Measurements from ENCODE around the gene OPRD1.
"Not testable (repeated sequence)": the region's sequence is repeated elsewhere in the genome, so short reads cannot be mapped to it uniquely, and the experiment has no call there.

Gene OPRD1

DNA sequence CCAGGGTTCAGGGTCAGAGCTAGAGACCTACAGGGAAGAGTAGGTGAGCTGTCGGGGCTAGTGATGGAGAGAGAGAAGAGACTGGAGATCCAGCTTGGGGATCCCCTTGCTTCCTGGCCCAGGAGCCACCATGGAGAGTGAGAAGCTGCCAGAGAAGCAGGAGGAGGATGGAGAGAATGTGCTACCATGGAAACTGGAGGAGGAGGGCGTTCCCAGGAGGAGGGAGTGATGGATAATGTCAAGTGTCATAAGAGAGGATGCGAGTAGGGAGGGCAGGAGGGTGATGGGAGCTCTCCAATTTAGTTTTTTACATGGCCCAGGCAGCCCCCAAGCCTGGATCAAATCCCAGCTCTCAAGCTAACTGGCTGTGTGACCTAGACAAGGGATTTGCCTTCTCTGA, 55.9 kb downstream of the OPRD1 start:
- Mint-ChIP-seq H3K27ac (no peak overlapping the region), H3K4me1 (no peaks in the 10 kb centered on the region), H3K36me3 (ENCODE audit: low read depth) (no peaks in the 10 kb centered on the region), H3K9me3 (no peaks in the 10 kb centered on the region), H3K27me3 (ENCODE audit: low read depth) (peaks cover 16% of the 10 kb centered on the region), H3K4me3 (no peak overlapping the region)
- TF ChIP-seq, protein P1, sequence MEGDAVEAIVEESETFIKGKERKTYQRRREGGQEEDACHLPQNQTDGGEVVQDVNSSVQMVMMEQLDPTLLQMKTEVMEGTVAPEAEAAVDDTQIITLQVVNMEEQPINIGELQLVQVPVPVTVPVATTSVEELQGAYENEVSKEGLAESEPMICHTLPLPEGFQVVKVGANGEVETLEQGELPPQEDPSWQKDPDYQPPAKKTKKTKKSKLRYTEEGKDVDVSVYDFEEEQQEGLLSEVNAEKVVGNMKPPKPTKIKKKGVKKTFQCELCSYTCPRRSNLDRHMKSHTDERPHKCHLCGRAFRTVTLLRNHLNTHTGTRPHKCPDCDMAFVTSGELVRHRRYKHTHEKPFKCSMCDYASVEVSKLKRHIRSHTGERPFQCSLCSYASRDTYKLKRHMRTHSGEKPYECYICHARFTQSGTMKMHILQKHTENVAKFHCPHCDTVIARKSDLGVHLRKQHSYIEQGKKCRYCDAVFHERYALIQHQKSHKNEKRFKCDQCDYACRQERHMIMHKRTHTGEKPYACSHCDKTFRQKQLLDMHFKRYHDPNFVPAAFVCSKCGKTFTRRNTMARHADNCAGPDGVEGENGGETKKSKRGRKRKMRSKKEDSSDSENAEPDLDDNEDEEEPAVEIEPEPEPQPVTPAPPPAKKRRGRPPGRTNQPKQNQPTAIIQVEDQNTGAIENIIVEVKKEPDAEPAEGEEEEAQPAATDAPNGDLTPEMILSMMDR (IDR thresholded peaks at IDR 0.05; ENCODE audit: unreplicated experiment in 3 of 3) = no peak

DNA sequence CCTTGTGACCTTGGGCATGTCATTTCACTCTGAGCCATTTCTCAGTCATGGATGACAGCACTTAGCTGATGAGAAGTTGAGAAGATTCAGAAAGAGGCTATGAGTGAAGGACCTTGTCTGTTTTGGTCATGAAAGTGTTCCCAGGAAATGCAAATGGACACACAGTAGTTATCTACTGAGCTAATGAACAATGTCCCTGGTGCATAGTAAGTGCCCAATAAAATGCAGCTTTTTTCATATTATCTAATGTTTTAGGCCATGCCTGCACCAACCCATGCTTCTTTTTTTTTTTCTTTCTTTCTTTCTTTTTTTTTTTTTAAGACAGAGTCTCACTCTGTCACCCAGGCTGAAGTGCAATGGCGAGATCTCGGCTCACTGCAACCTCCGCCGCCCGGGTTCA, 58.0 kb downstream of the OPRD1 start:
- H3K4me1 Mint-ChIP-seq = no peaks in the 10 kb centered on the region
- no peak overlapping the region for H3K4me3 Mint-ChIP-seq
- H3K27ac Mint-ChIP-seq = peak overlapping the region in 1 of 3 experiments; percentile 6
- H3K9me3 Mint-ChIP-seq = no peaks in the 10 kb centered on the region
- H3K36me3 Mint-ChIP-seq (ENCODE audit: low read depth) = no peaks in the 10 kb centered on the region
- TF ChIP-seq, protein P1 (IDR thresholded peaks at IDR 0.05; ENCODE audit: unreplicated experiment in 3 of 3) = no peak
- peaks cover 16% of the 10 kb centered on the region for H3K27me3 Mint-ChIP-seq (ENCODE audit: low read depth)

DNA sequence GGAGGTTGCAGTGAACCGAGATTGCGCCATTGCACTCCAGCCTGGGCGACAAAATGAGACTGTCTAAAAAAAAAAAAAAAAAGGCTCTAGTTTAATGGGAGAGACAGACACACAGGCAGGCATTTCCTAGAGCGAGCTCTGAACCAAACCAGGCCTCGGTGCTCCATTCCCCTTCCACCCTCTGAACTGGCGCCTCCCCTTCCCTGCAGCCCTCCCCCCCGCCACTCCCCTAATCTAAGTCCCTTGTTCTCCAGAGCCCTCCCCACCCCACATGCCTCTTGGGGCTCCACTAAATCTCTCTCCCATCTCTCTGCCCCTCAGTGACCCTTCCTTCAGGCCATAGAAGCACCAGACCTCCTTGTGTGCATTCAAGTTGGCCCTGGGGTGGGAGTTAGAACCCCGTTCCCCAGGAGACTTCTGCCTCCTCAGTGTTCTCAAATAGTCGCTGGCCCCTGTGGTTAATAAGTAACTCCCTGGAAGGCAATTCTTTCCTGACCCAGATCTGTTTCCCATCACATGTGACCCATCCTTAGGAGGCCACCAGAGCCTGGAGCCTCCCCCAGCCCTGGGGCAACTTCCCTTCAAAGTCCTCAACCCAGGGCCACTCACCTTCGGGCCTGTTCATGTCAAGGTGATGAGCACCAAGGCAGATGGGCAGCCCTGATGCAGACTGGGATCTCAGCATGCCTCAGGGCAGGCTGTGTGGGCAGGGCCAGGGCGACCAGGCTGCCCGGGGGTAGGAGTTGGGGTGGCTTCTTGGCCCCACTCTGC, 59.8 kb downstream of the OPRD1 start:
- Mint-ChIP-seq H3K4me3 (peak overlapping the region in 1 of 3 experiments; percentile 5), H3K4me1 (no peaks in the 10 kb centered on the region), H3K27me3 (ENCODE audit: low read depth) (peaks cover 8% of the 10 kb centered on the region), H3K27ac (peak overlapping the region in 2 of 3 experiments; percentile 68 to 93), H3K9me3 (no peaks in the 10 kb centered on the region), H3K36me3 (ENCODE audit: low read depth) (no peaks in the 10 kb centered on the region)
- TF ChIP-seq, protein P1 (IDR thresholded peaks at IDR 0.05; ENCODE audit: unreplicated experiment in 3 of 3) = no peak

DNA sequence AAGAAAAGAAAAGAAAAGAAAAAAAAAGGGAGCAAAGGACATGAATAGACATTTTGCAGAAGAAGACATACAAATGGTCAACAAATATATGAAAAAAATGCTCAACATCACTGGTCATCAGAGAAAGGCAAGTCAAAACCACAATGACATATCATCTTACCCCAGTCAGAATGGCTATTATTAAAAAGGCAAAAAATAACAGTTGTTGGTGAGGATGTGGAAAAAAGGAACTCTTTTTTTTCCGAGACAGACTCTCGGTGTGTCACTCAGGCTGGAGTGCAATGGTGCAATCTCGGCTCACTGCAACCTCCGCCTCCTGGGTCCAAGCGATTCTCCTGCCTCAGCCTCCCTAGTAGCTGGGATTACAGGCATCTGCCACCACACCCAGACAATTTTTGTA, 63.2 kb downstream of the OPRD1 start:
- not testable (repeated sequence) for H3K4me1 Mint-ChIP-seq; H3K9me3 Mint-ChIP-seq; H3K27me3 Mint-ChIP-seq (ENCODE audit: low read depth); H3K36me3 Mint-ChIP-seq (ENCODE audit: low read depth); H3K4me3 Mint-ChIP-seq; H3K27ac Mint-ChIP-seq

DNA sequence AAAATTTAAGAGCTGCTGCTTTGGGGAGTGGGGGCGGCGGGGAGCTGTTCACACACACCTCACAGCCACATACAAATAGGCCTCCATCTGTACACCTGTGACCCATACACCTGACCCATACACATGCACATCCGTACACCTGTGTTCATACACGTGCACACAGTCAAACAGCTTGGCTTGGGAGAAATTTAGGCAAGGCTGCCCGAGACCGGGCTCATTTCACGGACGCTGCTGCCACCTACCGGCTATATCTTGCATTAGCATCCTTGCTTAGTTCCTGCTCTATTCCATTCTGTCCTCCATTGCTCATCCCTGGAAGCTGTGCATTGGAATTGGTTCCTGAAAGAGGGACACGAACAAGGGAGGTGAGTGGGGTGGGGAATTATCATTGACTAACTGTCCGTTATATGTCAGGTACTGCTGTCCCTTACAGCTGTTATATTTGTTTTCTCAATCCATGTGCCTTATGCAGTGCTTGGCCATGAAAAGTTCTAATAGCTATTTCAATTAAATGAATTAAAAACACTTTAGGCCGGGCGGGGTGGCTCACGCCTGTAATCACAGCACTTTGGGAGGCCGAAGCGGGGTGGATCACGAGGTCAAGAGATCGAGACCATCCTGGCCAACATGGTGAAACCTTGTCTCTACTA, 65.3 kb downstream of the OPRD1 start:
- Mint-ChIP-seq H3K4me1 (peaks cover 3% of the 10 kb centered on the region), H3K4me3 (no peak overlapping the region), H3K9me3 (no peaks in the 10 kb centered on the region), H3K27me3 (ENCODE audit: low read depth) (peaks cover 14% of the 10 kb centered on the region), H3K27ac (no peak overlapping the region), H3K36me3 (ENCODE audit: low read depth) (no peaks in the 10 kb centered on the region)
- TF ChIP-seq, protein P1 (IDR thresholded peaks at IDR 0.05; ENCODE audit: unreplicated experiment in 3 of 3) = peak; percentile 89 to 92 (median 91)

DNA sequence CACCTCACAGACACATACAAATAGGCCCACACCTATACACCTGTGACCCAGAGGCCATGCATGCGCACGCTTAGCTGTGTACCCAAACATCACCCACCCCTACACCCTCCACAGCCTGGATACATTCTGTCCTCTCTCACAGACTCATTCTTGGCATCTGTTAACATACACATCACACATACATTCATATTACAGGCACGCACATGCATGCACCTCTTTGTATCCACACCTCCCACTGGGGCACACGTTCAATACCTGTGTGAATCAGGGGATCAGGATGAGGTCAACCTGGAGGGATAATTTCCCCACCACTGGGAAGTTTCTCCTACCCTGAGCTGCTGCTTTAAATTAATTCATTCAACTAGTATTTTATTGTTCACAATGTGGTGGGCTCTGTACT, 66.8 kb downstream of the OPRD1 start:
- Mint-ChIP-seq H3K9me3 (no peaks in the 10 kb centered on the region), H3K4me3 (no peak overlapping the region), H3K27ac (no peak overlapping the region), H3K27me3 (ENCODE audit: low read depth) (peaks cover 15% of the 10 kb centered on the region), H3K4me1 (peaks cover 5% of the 10 kb centered on the region), H3K36me3 (ENCODE audit: low read depth) (no peaks in the 10 kb centered on the region)
- TF ChIP-seq, protein P1 (IDR thresholded peaks at IDR 0.05; ENCODE audit: unreplicated experiment in 3 of 3) = no peak
